ENCODE results near the gene NRXN3. TPM values are rescaled to one million over a fixed set of nuclear protein-coding genes. Genes with fewer than 3 reads are reported as not detected.

The NRXN3 gene
- total and polyA plus RNA-seq, 2 experiments from 2014 or later = 0.08 to 0.11 TPM

- Histone ChIP-seq H3F3A (ENCODE audit: insufficient read depth) (no peaks in the 10 kb centered on the region), H3K9ac (no peak overlapping the region), H3K79me2 (ENCODE audit: insufficient read depth) (no peaks in the 10 kb centered on the region), H3K27me3 (replicated peaks; ENCODE audit: insufficient read depth) (no peaks in the 10 kb centered on the region), H3K4me3 (no peak overlapping the region), H2AFZ (no peak overlapping the region), H3K9me3 (ENCODE audit: low read depth) (no peaks in the 10 kb centered on the region), H3K9me2 (ENCODE audit: insufficient read depth) (no peaks in the 10 kb centered on the region), H3K4me2 (ENCODE audit: unreplicated experiment) (no peak overlapping the region), H4K20me1 (ENCODE audit: insufficient read depth) (no peaks in the 10 kb centered on the region), H3K36me3 (ENCODE audit: low read depth) (no peaks in the 10 kb centered on the region), H3K27ac (no peak overlapping the region), H3K4me1 (ENCODE audit: insufficient read depth) (no peaks in the 10 kb centered on the region)
- TF ChIP-seq EZH2 (IDR thresholded peaks at IDR 0.05; ENCODE audit: insufficient read depth, poor library complexity, severe bottlenecking) (no peak), EZH2phosphoT487 (IDR thresholded peaks at IDR 0.05; ENCODE audit: insufficient read depth, low read depth) (no peak)
- DNase-seq = no peak
- 6 to 7% methylated on average over 6 of the region's 6 CpGs for whole genome bisulfite sequencing, 2 experiments (ENCODE audit: low coverage in 1 of 2, low lambda C conversion rate in 2 of 2, missing lambda C conversion rate in 2 of 2)
- in situ Hi-C loops (cut with MboI) = no loop called here
Measured at GRCh38 chr14:78721756-78722480, 551.7 kb downstream of the NRXN3 start.

- in situ Hi-C loops (cut with MboI) = no loop called here
- no peaks in the 10 kb centered on the region for H3K27me3 ChIP-seq (replicated peaks; ENCODE audit: insufficient read depth)
- no peak overlapping the region for H3K9ac ChIP-seq
- H3K27ac ChIP-seq = no peak overlapping the region
- no peaks in the 10 kb centered on the region for H3F3A ChIP-seq (ENCODE audit: insufficient read depth)
- H3K4me3 ChIP-seq = no peak overlapping the region
- H3K9me2 ChIP-seq (ENCODE audit: insufficient read depth) = no peaks in the 10 kb centered on the region
- no peak for DNase-seq
- no peaks in the 10 kb centered on the region for H3K9me3 ChIP-seq (ENCODE audit: low read depth)
- H4K20me1 ChIP-seq (ENCODE audit: insufficient read depth) = no peaks in the 10 kb centered on the region
- no peak overlapping the region for H2AFZ ChIP-seq
- WGBS, 2 experiments (ENCODE audit: low coverage in 1 of 2, low lambda C conversion rate in 2 of 2, missing lambda C conversion rate in 2 of 2) = 0% methylated on average over 1 of the region's 1 CpG
- H3K36me3 ChIP-seq (ENCODE audit: low read depth) = no peaks in the 10 kb centered on the region
- no peaks in the 10 kb centered on the region for H3K79me2 ChIP-seq (ENCODE audit: insufficient read depth)
- H3K4me1 ChIP-seq (ENCODE audit: insufficient read depth) = no peaks in the 10 kb centered on the region
- TF ChIP-seq EZH2 (IDR thresholded peaks at IDR 0.05; ENCODE audit: insufficient read depth, poor library complexity, severe bottlenecking) (no peak), EZH2phosphoT487 (IDR thresholded peaks at IDR 0.05; ENCODE audit: insufficient read depth, low read depth) (no peak)
- H3K4me2 ChIP-seq (ENCODE audit: unreplicated experiment) = no peak overlapping the region
Measured at GRCh38 chr14:78725086-78725485, 554.9 kb downstream of the NRXN3 start.

GRCh38 chr14:78737116-78737515 is 566.9 kb downstream of the NRXN3 start:
- Histone ChIP-seq H2AFZ (no peak overlapping the region), H3K27ac (no peak overlapping the region), H3K4me2 (ENCODE audit: unreplicated experiment) (no peak overlapping the region), H3K4me3 (no peak overlapping the region), H3K9me2 (ENCODE audit: insufficient read depth) (no peaks in the 10 kb centered on the region), H3K27me3 (replicated peaks; ENCODE audit: insufficient read depth) (no peaks in the 10 kb centered on the region), H3K4me1 (ENCODE audit: insufficient read depth) (no peaks in the 10 kb centered on the region), H4K20me1 (ENCODE audit: insufficient read depth) (no peaks in the 10 kb centered on the region), H3K9ac (no peak overlapping the region), H3F3A (ENCODE audit: insufficient read depth) (no peaks in the 10 kb centered on the region), H3K9me3 (ENCODE audit: low read depth) (no peaks in the 10 kb centered on the region), H3K36me3 (ENCODE audit: low read depth) (no peaks in the 10 kb centered on the region), H3K79me2 (ENCODE audit: insufficient read depth) (no peaks in the 10 kb centered on the region)
- in situ Hi-C loops (cut with MboI) = no loop called here
- 21% methylated on average over 3 of the region's 3 CpGs for WGBS, 2 experiments (ENCODE audit: low coverage in 1 of 2, low lambda C conversion rate in 2 of 2, missing lambda C conversion rate in 2 of 2)
- no peak for DNase-seq
- TF ChIP-seq EZH2phosphoT487 (IDR thresholded peaks at IDR 0.05; ENCODE audit: insufficient read depth, low read depth) (no peak), EZH2 (IDR thresholded peaks at IDR 0.05; ENCODE audit: insufficient read depth, poor library complexity, severe bottlenecking) (no peak)

- in situ Hi-C loops (cut with MboI) = no loop called here
- Histone ChIP-seq H3F3A (ENCODE audit: insufficient read depth) (no peaks in the 10 kb centered on the region), H3K27ac (no peak overlapping the region), H3K4me3 (no peak overlapping the region), H3K79me2 (ENCODE audit: insufficient read depth) (no peaks in the 10 kb centered on the region), H3K27me3 (replicated peaks; ENCODE audit: insufficient read depth) (no peaks in the 10 kb centered on the region), H3K36me3 (ENCODE audit: low read depth) (no peaks in the 10 kb centered on the region), H4K20me1 (ENCODE audit: insufficient read depth) (no peaks in the 10 kb centered on the region), H3K9me3 (ENCODE audit: low read depth) (no peaks in the 10 kb centered on the region), H3K9me2 (ENCODE audit: insufficient read depth) (no peaks in the 10 kb centered on the region), H2AFZ (no peak overlapping the region), H3K9ac (no peak overlapping the region), H3K4me2 (ENCODE audit: unreplicated experiment) (no peak overlapping the region), H3K4me1 (ENCODE audit: insufficient read depth) (no peaks in the 10 kb centered on the region)
- 20 to 26% methylated on average over 6 of the region's 6 CpGs for WGBS, 2 experiments (ENCODE audit: low coverage in 1 of 2, low lambda C conversion rate in 2 of 2, missing lambda C conversion rate in 2 of 2)
- TF ChIP-seq EZH2phosphoT487 (IDR thresholded peaks at IDR 0.05; ENCODE audit: insufficient read depth, low read depth) = no peak
- no peak for TF ChIP-seq EZH2 (IDR thresholded peaks at IDR 0.05; ENCODE audit: insufficient read depth, poor library complexity, severe bottlenecking)
- DNase-seq = no peak
Measured at GRCh38 chr14:78737601-78738000, 567.4 kb downstream of the NRXN3 start.
